NCI-H1105 (cell line): ENCODE measurements around the gene FAM180A.
"Not testable (repeated sequence)": the region's sequence is repeated elsewhere in the genome, so short reads cannot be mapped to it uniquely, and the experiment has no call there.

Experiments
- DNase-seq: peaks from one replicate; lab custom pipeline; 2025; lab: John Stamatoyannopoulos, UW

Gene FAM180A

GRCh38 chr7:135713836-135714470 lies 34.7 kb downstream of the FAM180A start:
- no peak for DNase-seq

DNA sequence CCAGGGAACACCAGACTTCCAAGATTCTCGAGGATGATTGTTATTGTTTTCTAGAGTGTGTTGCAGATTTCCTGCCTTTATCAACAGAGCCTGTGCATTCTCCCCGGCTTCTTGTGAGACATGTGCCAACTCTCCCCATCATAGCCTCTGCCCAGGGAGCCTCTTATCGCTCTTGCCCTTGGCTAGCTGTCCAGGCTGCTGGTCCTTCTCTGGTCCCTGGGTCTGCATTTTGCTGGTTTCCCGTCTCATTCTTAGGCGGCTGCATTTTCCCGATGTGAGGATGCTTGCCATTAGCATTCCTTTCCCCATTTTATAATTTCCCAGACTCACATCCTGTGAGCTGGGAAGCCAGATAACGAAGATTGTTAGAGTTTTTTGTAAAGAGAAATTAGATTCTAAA lies 35.8 kb downstream of the FAM180A start:
- no peak for DNase-seq

GRCh38 chr7:135712182-135712782 lies 36.3 kb downstream of the FAM180A start:
- DNase-seq, result no peak

- DNase-seq, result no peak
These were observed 37.5 kb downstream of the FAM180A start for GRCh38 chr7:135711139-135711469.

GRCh38 chr7:135710417-135711138 lies 38.0 kb downstream of the FAM180A start:
- no peak for DNase-seq

DNA sequence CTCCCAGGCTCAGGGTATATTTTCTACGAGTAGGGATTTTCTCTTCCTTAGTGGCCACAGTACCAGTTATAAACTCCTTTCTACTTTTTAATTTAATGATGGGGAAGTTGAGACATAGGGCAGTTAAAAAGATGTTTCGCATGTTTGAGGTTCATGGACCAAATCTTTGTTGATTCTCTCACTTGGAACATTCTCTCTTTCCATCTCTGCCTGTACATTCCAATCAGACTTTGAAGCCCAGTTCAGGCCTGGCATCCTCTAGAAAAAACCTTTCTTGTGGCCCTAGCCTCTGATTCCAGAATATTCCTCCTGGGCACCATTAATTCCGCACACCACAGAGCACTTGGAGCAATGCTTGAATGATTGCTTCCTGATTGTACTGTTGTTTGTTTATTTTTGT lies 39.1 kb downstream of the FAM180A start:
- no peak for DNase-seq

DNA sequence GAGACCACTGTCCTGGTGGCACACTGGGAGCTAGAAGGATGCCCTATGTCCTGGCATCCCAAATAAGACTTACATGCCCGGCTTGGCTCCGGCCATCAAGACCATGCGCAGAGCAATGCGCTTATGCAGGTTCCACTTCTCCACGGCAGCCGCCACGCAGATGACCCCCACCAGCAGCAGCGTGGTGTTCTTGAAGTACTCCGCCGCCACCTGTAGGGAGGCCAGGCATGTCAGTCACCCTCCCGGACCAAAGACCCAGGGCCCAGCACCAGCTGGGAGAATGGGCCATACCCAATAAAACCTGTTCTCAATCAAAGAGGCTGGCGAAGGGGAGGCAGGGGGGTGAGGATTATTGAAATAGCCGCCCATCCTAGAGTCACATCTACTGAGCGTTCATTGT lies 40.6 kb downstream of the FAM180A start:
- DNase-seq, result no peak

DNA sequence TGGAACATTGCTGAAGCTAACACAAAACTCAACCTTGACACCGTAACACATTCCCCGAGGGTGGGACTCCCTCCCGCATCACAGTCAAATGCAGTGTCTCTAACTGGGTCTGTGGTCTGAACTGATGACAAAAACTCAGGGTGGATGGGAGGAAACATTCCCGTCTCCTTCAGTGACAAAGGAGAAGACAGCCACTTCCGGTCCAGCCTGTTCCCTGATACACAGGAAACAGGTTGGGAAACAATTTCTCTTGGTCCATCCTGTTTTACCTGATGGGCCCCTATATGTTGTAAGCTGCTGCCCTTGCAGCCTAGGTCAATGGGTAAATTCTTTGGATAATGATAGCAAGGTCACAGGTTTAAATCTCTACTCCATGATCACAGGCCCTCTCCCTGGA lies 41.0 kb downstream of the FAM180A start:
- no peak for DNase-seq

- no peak for DNase-seq
These were observed 41.6 kb downstream of the FAM180A start for GRCh38 chr7:135706858-135707569.

GRCh38 chr7:135706038-135706742 lies 42.4 kb downstream of the FAM180A start:
- no peak for DNase-seq

DNA sequence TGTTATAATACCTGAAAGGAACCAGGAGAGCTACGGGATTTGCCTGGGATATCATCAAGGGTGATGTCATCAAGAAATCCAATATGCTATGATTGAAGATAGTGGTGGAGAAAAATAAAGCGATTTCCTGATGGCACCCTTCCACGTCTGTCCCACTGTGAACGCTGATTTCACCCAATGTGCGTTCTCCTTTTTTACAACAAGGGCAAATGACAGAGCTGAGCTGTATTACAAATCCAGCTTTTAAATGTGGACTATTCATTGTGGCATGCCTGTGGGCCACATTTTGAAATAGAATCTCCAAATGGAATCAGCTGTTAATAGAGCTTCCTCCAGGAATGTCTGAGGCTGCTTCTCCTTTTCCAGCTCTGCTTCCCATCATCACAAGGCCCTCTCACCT lies 43.9 kb downstream of the FAM180A start:
- DNase-seq, result no peak

GRCh38 chr7:135704074-135704473 lies 44.5 kb downstream of the FAM180A start:
- DNase-seq, result no peak

DNA sequence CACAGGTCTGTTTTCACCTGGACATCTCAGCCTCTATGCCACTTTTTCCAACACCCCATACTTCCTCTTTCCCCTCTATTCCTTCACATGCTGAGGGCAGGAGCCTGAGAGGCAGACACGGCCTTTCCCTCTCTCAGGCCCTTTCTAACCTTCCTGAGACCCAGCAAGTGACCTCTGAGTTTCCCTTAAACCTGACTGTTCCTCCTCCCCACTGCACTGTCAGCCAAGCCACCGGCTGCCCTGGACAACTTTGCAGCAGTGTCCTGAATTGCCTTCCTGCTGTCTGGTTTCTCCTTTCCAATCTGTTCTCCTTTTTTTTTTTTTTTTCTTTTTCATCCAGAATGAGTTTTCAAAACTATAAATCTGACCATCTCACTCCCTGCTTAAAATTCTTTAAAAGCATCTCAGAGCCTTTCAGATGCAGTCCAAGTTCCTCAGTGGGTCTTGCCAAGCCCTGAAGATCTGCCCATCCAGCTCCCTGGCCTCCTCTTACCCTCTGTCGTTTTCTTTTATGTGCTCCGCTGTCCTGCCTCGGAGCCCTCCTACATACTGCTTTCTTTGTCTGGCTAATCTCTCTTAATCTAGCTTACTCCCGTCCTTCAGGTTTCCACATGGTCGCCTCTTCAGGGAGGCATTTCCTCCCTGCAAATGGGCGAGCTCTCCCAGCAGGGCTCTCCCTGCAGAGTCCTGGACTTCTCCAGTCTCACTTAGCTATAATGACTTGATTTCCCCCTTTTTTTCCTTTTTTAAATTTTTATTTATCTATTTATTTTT lies 51.1 kb downstream of the FAM180A start:
- DNase-seq, result no peak

- no peak for DNase-seq
These were observed 55.1 kb downstream of the FAM180A start for GRCh38 chr7:135693558-135693957.

DNA sequence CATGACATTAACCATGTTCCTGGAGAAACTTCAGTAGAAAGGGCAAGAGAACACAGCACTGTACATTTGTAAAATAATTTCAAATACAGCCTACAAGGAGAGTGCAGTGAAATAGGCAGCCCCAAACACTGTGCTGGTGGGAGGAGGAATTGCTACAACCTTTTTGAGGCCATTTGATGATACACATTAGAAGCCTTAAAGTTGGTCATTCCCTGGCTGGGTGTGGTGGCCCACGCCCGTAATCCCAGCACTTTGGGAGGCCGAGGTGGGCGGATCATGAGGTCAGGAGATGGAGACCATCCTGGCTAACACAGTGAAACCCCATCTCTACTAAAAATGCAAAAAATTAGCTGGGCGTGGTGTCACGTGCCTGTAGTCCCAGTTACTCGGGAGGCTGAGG lies 56.0 kb downstream of the FAM180A start:
- not testable (repeated sequence) for DNase-seq

- DNase-seq, result no peak
These were observed 56.6 kb downstream of the FAM180A start for GRCh38 chr7:135692055-135692454.

- no peak for DNase-seq
These were observed 58.0 kb downstream of the FAM180A start for GRCh38 chr7:135690566-135690965.

DNA sequence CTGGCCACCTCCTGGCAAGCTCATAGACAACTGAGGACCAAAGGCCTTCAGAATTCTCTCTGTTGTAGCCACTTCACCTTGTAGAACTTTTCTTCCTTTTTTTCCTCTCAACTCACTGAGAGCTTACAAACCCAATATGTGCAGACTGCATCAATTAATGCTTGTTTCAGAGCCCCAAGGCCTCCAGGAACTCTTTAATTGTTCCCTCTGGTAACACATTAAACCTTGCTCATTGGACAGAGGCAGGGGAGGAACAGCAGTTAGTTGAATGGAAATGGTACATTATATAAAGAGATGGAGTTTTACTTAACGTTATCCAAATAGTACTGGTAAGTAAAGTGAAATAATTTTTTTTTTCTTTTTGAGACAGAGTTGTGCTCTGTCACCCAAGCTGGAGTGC lies 61.1 kb downstream of the FAM180A start:
- DNase-seq, result no peak

DNA sequence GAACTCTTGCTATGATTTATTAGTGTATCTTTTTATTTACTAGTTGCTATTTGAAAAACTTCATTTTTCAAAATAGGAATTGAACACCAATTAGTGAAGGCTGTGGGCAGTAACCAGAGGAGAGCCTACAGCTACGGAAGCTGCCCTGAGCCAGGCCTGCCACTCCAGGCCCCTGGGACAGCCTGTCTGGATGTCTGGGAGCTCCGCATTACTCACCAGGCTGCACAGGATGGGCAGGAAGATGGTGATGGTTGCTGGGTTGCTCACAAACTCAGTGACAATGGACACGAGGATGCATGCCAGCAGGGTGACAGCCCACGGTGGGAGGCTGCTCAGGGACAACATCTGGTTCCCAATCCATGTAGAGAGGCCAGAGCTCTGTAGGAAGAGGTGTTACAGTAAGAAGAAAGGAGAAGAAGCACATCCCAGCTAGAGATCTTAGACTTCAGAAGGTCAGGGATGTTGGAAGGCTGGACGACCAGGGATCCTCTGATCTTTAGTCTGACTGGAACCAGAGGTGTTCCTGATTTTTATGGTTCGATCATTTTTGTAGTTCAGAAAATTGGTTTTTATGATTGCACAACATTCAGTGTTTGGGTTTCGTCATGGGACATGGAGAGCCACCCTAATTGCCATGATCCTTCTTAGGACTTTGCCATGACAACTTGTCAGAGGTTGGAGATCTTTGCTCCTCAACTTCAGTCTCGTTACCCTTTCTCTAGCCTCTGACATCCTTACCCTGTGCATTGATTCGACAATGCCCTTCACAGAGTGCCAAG lies 63.1 kb downstream of the FAM180A start:
- no peak for DNase-seq

GRCh38 chr7:135684699-135685098 lies 63.9 kb downstream of the FAM180A start:
- no peak for DNase-seq

DNA sequence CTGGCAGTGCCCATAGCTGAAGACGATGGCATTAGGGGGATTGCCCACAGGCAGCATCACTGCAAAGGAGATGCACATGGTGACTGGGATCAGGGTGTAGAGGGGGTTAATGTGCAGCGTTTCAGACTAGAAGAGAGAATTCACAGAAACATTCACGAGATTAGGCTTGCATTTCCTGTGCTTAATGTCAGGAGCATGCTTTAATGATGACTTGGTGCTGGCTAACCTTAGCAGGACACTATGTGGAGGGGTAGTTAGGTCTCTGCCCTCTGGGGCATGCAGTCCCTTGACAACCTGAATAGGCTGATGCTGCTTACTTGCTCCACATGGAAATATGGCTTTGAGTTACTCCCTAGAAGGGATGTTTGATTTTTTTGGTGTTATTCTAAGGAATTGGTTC lies 64.5 kb downstream of the FAM180A start:
- no peak for DNase-seq
